Dermis microvascular lymphatic vessel endothelial cell (primary cell): Measurements from ENCODE around the gene RNF167. TPM values are rescaled to one million over a fixed set of nuclear protein-coding genes. Genes with fewer than 3 reads are reported as not detected.

ENCODE experiments used
- DNase-seq, 2 donors: peaks; one replicate each; pipeline versions ENCODE4 v3.0.0 to v3.0.0-alpha.2; 2010; ENCODE audit warnings: low read depth in 2 of 2
- total RNA-seq: library from RNA; depleted of rRNA; stranded (reverse); fragments of >200 nt; gene quantifications from 2 replicates; pipeline ENCODE4 v1.2.1, GENCODE V29; 2014

Gene RNF167
- total RNA-seq, 1 donor from 2014 or later, result 12.5 TPM

DNA sequence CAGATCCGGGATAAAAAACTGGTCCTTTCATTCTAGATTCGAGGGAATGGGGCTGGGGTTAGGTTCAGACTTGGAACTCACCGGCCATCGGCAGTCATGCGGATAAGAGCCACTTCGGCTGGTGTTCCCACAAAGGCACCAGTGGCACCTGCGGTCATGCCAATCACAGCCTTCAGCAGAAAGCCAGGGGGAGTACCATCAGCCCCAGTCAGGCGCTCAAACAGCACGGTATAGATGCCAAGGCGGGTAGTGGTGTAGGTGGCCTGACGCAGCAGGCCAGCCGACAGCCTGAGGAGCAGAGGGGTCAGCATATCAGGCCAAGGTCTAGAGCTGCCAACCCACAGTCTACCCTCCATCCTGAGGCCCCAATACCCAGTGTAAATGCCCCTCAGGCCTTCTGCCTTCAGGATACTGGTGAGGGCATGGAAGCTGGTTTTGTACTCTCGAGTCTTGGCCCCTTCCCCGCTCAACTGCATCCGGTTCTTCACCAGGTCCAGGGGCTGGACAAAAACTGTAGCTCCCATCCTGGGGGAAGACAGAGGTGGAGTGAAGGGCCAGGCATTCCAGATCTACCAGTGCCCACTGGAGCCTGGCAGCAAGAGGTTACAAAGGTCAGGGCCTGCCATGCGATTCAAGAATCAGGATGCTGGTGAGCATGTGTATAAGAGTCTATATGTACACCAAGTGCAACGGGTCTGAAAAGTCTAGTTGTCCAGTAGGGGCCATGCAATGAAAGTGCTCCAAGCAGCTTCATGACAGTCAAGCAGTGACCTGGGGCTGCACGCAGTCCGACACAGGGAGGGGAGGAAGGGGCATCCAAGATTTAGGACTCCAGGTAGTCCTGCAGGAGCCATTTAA is 1.2 kb upstream of the RNF167 start:
- peak in 1 of 2 donors; percentile 23 for DNase-seq

DNA sequence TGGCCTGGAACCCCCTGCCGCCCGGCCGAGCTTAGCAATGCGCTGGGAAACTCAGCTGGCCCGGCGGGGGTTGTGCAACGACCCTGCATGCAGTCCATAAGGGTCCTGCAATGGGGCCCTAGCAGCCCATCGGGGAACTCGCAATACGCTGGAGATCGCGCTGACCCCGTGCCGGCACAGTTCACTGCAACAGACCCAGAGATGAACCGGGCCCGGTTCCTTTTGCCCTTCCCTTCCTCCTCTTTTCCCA is 597 bp upstream of the RNF167 start:
- DNase-seq, result no peak

DNA sequence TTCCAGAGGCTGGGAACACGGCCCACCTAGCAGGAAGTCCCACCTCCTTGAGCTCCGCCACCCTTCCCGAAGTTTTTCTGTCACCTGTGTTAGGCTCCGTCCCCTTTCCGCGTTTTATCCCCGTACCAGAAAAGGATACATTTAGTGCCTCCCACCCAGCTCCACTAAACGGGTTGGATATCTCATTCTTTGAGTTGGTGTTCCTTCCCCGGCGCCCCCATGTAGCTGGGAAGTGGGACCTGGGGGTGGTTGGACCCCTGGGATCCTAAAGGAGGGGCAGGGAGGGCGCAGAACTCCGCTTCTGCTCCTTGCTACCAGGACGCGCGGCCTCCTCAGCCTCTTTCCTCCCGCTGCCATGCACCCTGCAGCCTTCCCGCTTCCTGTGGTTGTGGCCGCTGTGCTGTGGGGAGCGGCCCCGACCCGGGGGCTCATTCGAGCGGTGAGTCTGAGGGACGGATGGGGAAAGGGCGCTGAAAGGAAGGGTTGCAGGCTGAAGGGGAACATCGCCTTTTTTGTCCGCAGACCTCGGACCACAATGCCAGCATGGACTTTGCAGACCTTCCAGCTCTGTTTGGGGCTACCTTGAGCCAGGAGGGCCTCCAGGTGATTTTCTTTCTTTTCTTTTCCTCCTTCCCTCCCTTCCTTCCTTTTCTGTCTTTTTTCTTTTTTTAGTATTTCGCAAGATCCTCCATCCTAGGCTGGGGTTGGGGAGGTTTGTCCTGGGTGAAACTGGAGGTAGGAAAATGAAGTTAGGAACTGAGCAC is 669 bp downstream of the RNF167 start:
- DNase-seq, result no peak

DNA sequence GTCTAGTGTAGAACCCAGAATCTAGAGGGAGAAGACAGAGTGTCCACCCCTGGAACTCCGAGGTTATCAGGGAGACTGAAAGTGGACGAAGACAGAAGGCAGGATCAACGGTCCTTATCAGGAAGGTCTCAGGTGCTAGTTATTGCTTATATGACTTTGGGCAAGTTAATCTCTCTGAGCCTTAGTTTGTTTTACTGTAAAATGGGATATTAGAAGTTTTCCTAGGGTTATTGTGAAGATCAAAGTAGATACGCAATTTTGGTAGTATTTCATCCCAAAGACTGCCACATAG is 1.2 kb downstream of the RNF167 start:
- no peak for DNase-seq

DNA sequence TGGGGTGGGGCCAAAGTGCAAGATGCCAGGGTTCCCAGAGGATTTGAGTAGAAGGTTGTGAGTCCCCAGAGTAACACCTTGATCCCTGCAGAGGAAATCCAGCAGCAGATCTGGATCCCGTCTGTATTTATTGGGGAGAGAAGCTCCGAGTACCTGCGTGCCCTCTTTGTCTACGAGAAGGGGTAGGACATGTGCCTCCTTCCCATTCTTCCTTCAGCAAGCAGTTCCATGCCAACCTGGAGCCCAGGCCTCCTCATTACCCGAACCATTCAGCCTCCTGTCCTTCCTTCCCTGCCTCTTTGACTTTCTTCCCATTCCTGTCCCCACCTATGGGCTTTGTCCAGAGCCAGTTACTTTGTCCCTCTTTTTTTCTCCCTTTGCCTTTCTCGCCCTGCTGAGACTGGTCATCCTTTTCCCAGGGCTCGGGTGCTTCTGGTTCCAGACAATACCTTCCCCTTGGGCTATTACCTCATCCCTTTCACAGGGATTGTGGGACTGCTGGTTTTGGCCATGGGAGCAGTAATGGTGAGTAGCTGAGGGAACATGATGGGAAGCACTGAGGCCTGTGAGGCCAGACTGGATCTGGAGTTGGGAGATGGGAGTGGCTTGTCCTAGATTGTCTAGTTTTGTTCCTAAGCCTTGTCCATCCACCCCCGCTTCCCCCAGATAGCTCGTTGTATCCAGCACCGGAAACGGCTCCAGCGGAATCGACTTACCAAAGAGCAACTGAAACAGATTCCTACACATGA is 2.9 kb downstream of the RNF167 start:
- no peak for DNase-seq

DNA sequence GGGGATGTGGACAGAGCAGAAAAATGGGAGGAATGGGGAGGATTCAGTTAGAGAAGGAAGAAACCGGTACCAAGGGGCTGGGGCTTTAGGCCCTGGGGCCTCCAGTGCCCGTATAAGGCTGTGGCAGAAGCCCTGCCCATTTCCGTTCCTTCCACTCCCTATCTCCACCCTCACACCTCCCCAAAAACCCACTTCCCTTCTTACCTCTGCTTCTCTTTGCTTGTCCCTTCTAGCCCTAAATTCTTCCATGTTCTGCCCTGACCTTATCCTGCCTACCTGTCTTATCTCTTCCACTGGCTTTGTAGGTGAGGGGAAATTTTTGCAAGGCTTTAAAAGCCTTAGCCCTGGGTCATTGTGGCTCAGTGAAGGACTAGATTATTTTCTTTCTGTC is 4.1 kb downstream of the RNF167 start:
- DNase-seq, result no peak

DNA sequence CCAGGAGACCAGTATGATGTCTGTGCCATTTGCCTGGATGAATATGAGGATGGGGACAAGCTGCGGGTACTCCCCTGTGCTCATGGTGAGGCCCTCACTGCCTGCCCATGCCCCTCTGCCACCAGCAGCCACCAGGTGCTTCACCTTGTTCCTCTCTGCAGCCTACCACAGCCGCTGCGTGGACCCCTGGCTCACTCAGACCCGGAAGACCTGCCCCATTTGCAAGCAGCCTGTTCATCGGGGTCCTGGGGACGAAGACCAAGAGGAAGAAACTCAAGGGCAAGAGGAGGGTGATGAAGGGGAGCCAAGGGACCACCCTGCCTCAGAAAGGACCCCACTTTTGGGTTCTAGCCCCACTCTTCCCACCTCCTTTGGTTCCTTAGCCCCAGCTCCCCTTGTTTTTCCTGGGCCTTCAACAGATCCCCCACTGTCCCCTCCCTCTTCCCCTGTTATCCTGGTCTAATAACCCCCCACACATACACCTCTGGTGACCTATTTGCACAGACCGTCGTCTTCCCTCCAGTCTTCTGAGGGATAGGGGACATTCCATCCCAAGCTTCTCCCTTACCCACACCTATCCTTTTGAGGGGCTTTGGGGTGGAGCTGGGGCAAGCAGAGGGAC is 4.6 kb downstream of the RNF167 start:
- no peak for DNase-seq

DNA sequence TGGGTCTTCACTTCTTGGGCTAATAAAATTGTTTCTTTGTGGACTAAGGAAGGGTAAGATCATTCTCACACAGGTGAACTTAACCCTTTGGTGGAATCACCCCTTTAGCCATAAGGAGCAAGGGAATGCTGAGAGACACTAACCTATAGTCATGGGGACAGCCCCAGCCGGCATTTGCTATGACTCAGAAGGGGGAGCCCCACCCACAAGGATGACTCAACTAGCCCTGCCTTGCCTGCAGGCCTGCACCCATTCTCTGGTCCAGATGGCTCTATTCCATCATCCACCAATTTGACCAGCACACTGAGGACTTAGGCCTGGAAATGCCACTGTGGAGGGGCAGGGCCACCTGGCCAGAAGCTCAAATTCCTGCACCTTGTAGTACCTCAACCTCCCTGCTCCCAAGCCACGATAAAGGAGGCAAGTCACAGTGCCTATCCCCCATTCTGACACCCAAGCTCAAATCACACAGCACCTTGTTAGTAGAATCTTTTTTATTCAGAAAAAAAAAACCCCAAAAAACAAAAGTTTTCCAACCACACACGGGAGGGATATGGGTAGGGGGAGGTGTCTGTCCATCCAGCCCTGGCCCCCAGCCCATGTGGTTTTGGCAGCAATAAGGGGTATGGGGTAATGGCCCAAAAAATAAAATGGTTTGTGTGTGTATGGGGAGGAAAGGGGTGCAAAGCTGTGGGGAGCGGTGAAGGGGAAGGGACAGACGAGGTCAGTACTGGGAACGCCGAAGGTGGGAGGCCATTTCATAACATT is 5.3 kb downstream of the RNF167 start:
- peak in 1 of 2 donors; percentile 85 for DNase-seq

DNA sequence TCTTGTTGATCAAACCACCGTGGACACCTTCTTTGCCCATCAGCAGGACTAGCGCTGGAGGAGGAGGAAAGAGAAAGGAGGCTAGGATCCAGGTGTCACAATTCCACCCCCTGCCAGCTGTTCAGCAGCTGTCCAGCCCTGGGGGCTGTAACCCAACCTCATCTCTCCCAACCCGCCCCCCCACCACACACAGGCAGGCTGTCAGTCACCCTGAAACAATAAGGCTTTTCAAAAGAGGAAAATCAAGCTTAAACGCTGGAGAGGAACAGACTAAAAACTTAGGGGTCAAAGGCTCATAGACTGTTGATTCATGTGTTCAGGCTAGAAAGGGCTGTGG is 5.8 kb downstream of the RNF167 start:
- DNase-seq, result no peak

DNA sequence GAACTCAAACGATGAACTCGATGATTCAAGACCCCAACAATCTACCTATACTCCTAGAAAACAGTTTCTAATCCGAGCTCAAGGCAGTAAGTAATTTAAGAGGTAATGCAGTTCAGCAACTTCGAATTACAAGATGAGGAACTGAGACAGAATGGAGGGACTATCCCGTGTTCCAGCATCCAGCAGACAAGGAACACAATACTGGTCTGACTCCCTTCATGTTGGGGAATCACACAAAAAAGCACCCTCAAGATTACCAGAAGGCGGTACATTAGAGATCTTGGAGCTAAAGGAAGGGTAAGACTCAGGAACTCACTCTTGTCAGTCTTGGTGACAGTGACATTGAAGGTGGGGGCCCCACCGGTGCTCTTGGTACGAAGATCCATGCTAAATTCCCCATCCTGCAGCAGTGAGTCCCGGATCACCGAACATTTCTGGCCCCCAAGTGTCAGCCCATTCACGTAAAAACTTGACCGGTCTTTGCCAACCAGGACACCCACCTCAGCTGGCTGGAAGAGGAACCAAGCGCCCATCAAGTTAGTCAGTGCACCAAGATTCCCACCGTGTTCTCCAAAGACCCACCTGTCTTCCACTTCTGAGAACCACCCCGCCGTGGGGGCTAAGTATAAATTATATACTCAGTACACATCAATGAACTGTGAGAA is 6.4 kb downstream of the RNF167 start:
- DNase-seq, result no peak

DNA sequence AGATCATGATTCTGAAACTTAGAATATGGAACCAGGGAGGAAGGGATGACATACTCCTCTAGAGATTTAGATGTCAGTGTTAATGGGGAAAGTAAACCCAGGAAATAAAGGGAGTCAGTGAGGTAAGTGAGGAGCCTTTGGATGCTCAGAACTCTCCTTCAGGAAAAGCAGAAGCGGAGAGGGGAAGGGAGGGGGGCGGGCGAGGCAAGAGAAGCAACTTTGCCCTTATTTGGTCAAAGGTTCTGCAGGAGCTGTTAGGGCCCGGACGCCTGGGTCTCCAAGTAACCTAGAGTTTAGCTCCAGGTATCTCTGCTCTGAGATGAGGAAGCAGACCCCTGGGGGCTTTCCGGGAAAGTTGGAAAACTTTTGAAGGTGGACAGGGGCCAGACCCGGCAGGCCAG is 6.9 kb downstream of the RNF167 start:
- DNase-seq, result peak in 1 of 2 donors; percentile 19

DNA sequence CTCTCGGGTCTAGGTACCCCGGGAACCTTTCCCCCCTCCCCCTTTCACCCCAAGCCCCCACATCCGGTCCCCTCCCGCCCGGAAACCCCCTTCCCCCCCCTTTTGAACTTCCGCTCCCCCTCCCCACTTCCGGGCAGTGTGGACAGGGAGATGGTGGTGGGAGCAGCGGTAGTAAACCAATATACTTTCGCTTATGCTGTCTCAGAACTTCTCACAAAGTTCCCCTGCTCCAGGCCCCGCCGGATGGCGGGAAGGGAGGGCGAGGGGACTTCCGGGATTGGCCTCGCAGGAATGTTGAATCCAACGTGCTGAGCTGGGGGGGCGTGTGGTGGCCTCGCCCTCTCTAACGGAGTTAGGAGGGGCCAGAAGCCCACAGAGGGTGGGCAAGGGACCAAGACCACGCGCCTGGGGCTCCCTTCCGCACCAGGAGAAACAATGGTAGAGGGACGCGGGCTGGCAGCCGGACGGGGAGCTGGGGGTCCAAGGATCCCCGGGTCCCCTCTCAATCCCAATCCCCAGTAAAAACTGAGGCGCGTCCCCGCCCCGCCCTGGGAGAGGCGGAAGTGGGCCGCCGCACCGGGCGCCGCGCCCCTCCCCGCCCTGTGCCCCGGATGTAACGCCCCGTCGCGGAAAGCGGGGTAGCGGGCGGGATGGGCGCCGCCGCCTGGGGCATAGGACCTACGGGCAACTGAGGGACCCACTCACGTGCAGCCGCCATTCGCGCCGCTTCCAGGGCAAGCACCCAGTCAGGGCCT is 7.5 kb downstream of the RNF167 start:
- peak; percentile 31 to 45 for DNase-seq

DNA sequence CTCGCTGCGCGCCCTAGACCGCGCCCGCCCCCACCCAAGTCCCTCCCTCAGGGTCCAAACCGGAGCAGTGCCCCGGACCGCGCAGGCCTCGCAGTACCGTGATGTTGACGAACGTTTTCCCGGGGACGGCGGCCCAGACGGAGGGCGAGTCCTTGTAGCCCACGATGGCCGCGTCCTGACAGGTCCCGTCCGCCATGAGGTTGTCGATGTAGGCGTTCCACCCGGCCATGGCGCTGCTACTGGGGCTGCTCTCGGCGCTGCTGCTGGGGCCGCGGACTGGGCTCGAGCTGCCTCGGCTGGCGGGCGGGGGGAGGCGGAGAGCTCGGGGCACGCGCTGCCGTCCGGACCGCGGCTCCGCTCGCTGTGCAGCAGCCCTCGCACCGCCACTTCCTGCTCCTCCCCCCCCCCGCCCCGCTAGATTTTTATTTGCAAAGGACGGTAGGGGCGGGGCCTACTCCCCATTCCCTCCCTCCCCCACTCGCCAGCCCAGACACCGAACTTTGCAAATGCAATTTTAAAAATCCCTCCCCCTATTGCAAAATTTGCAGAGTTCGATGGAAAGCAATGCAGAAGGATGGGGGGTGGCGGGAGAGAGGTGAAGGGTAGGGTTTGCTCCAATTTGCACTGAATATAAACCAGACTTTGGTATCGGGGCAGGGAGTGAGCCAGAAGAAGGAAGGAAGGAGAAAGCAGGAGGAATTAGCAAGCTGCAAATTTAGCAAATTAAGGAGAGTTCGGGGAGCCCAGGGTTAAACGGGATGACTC is 8.3 kb downstream of the RNF167 start, which contains the start of gene PFN1:
Gene PFN1 (minus strand): TSS at position 365 of the 765 bp plus-strand sequence. CDS start 136 bp downstream, at position 229.
- DNase-seq, result peak; percentile 85 to 90

DNA sequence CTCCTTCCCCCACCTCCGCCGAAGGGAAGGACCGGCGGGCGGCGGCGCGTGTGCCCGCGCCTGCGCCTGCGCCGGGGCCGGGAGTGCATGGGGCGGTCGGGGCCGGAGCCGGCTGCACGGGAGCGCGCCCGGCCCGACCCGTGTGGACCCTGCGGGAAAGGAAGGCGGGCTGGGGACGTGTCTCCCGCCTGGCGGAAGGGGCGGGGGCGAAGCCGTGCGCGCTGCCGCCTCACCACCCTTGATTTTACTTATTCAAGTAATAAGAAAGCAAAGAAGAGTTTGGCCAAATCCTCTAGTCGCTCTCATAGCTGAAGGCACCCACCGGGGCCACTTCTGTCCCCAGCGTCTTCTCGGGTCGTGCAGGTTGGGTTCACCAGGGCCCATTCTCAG is 8.9 kb downstream of the RNF167 start:
- peak; percentile 55 to 90 for DNase-seq

DNA sequence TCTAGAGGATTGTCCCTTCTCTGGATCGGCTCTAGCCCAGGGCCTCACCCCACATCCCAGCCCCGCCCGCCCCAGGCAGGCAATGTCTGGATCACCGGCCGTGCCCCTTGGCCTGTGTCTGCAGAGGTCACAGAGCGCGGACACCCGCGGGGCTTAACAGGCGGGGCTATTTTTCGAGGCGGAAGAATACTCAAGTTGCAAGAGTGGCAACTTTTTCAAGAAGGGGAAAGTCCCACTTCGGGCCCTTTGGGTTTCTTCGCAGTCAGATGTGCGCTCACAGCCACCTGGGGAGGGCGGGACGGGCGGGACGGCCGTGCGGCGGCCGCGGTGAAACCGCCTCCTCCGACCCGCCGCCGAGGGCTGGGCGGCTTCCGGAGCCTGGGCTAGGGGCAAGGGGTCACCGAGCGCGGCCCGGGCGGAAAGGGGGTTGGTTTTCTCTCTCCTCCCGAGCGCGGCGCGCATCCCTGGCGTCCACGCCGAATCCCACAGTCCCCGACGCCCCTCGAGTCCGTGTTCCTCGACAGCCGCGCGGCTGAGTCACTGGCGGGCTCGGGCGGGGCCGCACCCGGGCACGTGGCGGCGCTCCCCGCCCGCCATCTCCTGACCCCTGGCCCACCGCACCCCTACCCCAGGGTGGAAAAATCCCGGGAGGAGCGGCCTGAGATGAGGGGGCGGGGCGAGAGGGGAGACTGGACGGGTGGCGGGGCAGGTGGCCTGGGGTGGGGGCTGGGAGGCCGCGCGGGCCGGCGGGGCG is 9.4 kb downstream of the RNF167 start:
- peak in 1 of 2 donors; percentile 69 for DNase-seq

DNA sequence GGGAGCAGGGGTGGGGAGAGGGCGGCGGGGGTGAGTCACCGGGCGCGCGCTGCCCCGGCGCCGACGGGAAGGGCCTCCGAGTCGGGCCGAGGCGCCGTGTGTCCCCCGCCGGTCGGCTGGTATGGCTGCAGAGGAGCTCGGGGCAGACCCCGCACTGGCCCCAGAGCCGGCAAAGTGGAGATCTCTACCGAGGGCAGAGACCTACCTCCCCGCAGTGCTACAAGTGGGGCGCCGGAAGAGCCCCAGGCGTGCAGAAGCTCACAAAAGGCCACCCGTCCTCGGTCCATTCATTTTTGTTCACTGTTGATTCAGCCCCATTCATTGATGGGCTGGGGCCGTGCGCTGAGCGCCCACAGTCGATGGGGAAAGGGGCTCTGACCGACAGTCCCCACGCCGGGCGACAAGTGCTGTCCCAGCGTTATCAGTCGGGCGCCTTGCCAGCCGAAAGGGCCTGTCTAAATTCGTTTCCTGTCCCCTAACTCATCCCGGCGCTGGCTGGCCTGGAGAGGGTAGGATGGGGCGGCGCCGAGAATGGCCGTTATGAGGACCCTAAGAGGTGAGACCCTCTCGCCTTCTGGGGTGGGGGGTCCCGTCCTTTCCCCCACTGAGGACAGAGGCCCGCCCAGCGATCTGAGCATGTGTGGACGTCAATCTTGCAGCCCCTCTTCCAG is 10.1 kb downstream of the RNF167 start:
- DNase-seq, result peak in 1 of 2 donors; percentile 64

DNA sequence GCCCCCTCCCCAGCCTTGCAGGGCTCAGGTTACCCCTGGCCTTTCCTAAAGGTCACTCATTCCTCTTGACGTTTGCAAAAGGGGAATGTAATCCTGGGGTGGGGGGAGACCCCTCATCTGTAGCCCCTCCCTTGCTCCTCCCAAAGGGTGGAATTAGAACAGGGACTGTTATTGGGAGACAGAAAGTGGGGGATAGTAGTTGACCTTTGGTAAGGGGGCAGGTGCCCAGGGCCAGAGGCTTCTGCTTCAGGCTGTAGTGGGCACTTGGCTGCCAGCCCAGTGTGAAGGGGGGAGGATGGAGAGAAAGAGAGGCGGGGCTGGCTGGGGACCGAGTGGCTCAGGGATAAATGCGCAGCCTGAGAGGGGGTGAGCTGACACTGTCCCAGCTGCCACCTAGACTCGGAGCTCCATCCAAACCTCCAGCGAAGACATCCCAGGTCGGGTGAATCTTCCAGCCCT is 10.7 kb downstream of the RNF167 start, which contains the start of gene ENO3:
Gene ENO3 (plus strand): TSS at position 374 of the 459 bp plus-strand sequence. CDS start 711 bp downstream, outside the sequence.
- no peak for DNase-seq

DNA sequence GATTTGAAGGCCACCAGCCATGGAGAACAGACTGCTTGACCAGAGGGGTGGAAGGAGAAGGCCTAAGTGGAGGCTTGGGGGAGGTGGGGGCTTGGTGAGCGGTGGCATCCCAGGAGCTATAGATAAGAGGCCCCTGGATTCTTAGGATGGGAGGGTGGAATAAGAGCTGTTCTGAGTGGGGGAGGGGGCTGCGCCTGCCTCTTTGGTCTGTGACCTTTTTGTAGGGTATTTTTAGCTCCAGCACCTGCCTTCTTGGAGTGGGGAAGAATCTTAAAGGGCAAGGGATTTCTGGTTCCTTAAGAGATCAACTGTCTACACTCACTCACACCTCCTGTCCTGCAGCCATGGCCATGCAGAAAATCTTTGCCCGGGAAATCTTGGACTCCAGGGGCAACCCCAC is 11.4 kb downstream of the RNF167 start:
- no peak for DNase-seq
